Measurements from ENCODE around the gene DLG1.

DLG1 gene

GRCh38 chr3:197026481-197026866, 271.9 kb downstream of the DLG1 start:
- no peak for DNase-seq

GRCh38 chr3:197025736-197026480, 272.5 kb downstream of the DLG1 start:
- no peak for DNase-seq

- no peak for DNase-seq
Measured at GRCh38 chr3:197024881-197025735, 273.3 kb downstream of the DLG1 start.

GRCh38 chr3:197023998-197024651, 274.3 kb downstream of the DLG1 start:
- DNase-seq = no peak

GRCh38 chr3:197023241-197023997, 275.0 kb downstream of the DLG1 start:
- DNase-seq = no peak

- DNase-seq = no peak
Measured at GRCh38 chr3:197022405-197023231, 275.8 kb downstream of the DLG1 start.

GRCh38 chr3:197021729-197022404, 276.5 kb downstream of the DLG1 start:
- no peak for DNase-seq

GRCh38 chr3:197021231-197021630, 277.2 kb downstream of the DLG1 start:
- no peak for DNase-seq

- DNase-seq = no peak
Measured at GRCh38 chr3:197019535-197019934, 278.9 kb downstream of the DLG1 start.

GRCh38 chr3:197019021-197019420, 279.4 kb downstream of the DLG1 start:
- DNase-seq = no peak

GRCh38 chr3:197017003-197017402, 281.4 kb downstream of the DLG1 start:
- no peak for DNase-seq

- no peak for DNase-seq
Measured at GRCh38 chr3:197015790-197016736, 282.3 kb downstream of the DLG1 start.

GRCh38 chr3:197014942-197015575, 283.4 kb downstream of the DLG1 start:
- no peak for DNase-seq

- DNase-seq = no peak
Measured at GRCh38 chr3:197014024-197014423, 284.4 kb downstream of the DLG1 start.

GRCh38 chr3:197012540-197012883, 285.9 kb downstream of the DLG1 start:
- DNase-seq = no peak

- no peak for DNase-seq
Measured at GRCh38 chr3:197011780-197012539, 286.5 kb downstream of the DLG1 start.

GRCh38 chr3:197010556-197011351, 287.7 kb downstream of the DLG1 start:
- no peak for DNase-seq

GRCh38 chr3:197009532-197010019, 288.8 kb downstream of the DLG1 start:
- DNase-seq = no peak
